HG03095 (cell line): ENCODE data around the gene RCC1.
"Not testable (repeated sequence)": the region's sequence is repeated elsewhere in the genome, so short reads cannot be mapped to it uniquely, and the experiment has no call there.

Source experiments
- ATAC-seq: cut with Tn5 transposase; IDR thresholded peaks from one replicate; pipeline ENCODE4 v1.9.1; 2021; ENCODE audit warnings: moderate library complexity; ENCODE audit not compliant: unreplicated experiment

The RCC1 gene

GRCh38 chr1:28581531-28582247 lies 75.8 kb downstream of the RCC1 start:
- peak; percentile 77 for ATAC-seq

GRCh38 chr1:28582248-28582615 lies 76.4 kb downstream of the RCC1 start:
- ATAC-seq, result no peak

- ATAC-seq, result not testable (repeated sequence)
These were observed 80.9 kb downstream of the RCC1 start for GRCh38 chr1:28586585-28587391.
